ENCODE measurements around the gene FLVCR1. TPM values are rescaled to one million over a fixed set of nuclear protein-coding genes. Genes with fewer than 3 reads are reported as not detected.

FLVCR1 gene
- total and polyA plus RNA-seq, 4 donors = 0.85 to 14.6 (median 2.4) TPM

DNA sequence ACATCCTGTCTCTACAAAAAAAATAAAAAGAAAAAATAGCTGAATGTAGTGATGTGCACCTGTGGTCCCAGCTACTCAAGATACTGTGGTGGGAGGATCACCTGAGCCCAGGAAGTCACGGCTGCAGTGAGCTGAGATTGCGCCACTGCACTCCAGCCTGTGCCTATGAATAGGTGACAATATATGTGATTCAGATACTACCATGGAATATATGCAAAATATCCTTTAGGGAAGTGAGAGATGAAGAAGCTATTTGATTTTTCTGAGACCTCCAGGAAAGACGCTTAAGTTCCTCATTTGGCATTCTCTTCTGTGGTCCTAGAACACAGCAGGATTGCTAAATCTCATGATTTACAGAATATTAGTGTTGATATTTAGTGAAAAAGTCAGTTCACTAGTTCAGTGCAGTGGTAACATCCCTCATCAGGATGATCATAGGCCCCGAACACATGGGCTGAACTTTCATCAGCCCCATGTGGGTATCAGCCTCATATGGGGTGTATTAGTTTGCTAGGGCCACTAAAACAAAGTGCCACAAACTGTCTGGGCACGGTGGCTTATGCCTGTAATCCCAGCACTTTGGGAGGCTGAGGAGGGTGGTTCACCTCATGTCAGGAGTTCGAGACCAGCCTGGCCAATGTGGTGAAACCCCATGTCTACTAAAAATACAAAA, 86.3 kb downstream of the FLVCR1 start:
- Histone ChIP-seq H3K36me3 (ENCODE audit: control insufficient read depth in 4 of 4, insufficient read depth in 3 of 4, low read depth in 1 of 4, low read length in 3 of 4) (no peaks in the 10 kb centered on the region), H3K27me3 (ENCODE audit: control insufficient read depth in 4 of 4, insufficient read depth in 4 of 4, low read length in 3 of 4) (peaks cover 0 to 4% (median 0%) of the 10 kb centered on the region in 4 donors), H3K4me3 (ENCODE audit: low read depth in 1 of 3, low read length in 3 of 3) (no peak overlapping the region), H3K4me1 (ENCODE audit: control insufficient read depth in 4 of 4, insufficient read depth in 4 of 4, low read length in 3 of 4) (no peaks in the 10 kb centered on the region), H3K9me3 (ENCODE audit: control insufficient read depth in 4 of 4, low read length in 3 of 4) (no peaks in the 10 kb centered on the region), H3K9ac (ENCODE audit: low read depth in 1 of 2, low read length in 2 of 2) (no peak overlapping the region), H3K27ac (ENCODE audit: low read depth in 1 of 2, low read length in 2 of 2) (no peak overlapping the region)
- 89% methylated on average over 6 of the region's 6 CpGs for WGBS
- DNase-seq (ENCODE audit: low spot score) = no peak
- TF ChIP-seq, protein P1, sequence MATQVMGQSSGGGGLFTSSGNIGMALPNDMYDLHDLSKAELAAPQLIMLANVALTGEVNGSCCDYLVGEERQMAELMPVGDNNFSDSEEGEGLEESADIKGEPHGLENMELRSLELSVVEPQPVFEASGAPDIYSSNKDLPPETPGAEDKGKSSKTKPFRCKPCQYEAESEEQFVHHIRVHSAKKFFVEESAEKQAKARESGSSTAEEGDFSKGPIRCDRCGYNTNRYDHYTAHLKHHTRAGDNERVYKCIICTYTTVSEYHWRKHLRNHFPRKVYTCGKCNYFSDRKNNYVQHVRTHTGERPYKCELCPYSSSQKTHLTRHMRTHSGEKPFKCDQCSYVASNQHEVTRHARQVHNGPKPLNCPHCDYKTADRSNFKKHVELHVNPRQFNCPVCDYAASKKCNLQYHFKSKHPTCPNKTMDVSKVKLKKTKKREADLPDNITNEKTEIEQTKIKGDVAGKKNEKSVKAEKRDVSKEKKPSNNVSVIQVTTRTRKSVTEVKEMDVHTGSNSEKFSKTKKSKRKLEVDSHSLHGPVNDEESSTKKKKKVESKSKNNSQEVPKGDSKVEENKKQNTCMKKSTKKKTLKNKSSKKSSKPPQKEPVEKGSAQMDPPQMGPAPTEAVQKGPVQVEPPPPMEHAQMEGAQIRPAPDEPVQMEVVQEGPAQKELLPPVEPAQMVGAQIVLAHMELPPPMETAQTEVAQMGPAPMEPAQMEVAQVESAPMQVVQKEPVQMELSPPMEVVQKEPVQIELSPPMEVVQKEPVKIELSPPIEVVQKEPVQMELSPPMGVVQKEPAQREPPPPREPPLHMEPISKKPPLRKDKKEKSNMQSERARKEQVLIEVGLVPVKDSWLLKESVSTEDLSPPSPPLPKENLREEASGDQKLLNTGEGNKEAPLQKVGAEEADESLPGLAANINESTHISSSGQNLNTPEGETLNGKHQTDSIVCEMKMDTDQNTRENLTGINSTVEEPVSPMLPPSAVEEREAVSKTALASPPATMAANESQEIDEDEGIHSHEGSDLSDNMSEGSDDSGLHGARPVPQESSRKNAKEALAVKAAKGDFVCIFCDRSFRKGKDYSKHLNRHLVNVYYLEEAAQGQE (IDR thresholded peaks at IDR 0.05) = no peak
- TF ChIP-seq FOXA1 (IDR thresholded peaks at IDR 0.05) (no peak), RXRA (IDR thresholded peaks at IDR 0.05) (no peak), RAD21 (IDR thresholded peaks at IDR 0.05) (no peak), TAF1 (conservative IDR thresholded peaks at IDR 0.05) (no peak), GABPA (IDR thresholded peaks at IDR 0.05 in 1 of 2, conservative IDR thresholded peaks at IDR 0.05 in 1 of 2) (no peak)
- TF ChIP-seq, protein P2, sequence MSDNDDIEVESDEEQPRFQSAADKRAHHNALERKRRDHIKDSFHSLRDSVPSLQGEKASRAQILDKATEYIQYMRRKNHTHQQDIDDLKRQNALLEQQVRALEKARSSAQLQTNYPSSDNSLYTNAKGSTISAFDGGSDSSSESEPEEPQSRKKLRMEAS (IDR thresholded peaks at IDR 0.05) = no peak
- TF ChIP-seq, protein P3, sequence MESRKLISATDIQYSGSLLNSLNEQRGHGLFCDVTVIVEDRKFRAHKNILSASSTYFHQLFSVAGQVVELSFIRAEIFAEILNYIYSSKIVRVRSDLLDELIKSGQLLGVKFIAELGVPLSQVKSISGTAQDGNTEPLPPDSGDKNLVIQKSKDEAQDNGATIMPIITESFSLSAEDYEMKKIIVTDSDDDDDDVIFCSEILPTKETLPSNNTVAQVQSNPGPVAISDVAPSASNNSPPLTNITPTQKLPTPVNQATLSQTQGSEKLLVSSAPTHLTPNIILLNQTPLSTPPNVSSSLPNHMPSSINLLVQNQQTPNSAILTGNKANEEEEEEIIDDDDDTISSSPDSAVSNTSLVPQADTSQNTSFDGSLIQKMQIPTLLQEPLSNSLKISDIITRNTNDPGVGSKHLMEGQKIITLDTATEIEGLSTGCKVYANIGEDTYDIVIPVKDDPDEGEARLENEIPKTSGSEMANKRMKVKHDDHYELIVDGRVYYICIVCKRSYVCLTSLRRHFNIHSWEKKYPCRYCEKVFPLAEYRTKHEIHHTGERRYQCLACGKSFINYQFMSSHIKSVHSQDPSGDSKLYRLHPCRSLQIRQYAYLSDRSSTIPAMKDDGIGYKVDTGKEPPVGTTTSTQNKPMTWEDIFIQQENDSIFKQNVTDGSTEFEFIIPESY (IDR thresholded peaks at IDR 0.05) = no peak

- Histone ChIP-seq H3K27ac (ENCODE audit: low read depth in 1 of 2, low read length in 2 of 2) (no peak overlapping the region), H3K9ac (ENCODE audit: low read depth in 1 of 2, low read length in 2 of 2) (no peak overlapping the region), H3K9me3 (ENCODE audit: control insufficient read depth in 4 of 4, low read length in 3 of 4) (no peaks in the 10 kb centered on the region), H3K27me3 (ENCODE audit: control insufficient read depth in 4 of 4, insufficient read depth in 4 of 4, low read length in 3 of 4) (peaks cover 0 to 9% (median 0%) of the 10 kb centered on the region in 4 donors), H3K36me3 (ENCODE audit: control insufficient read depth in 4 of 4, insufficient read depth in 3 of 4, low read depth in 1 of 4, low read length in 3 of 4) (no peaks in the 10 kb centered on the region), H3K4me3 (ENCODE audit: low read depth in 1 of 3, low read length in 3 of 3) (no peak overlapping the region), H3K4me1 (ENCODE audit: control insufficient read depth in 4 of 4, insufficient read depth in 4 of 4, low read length in 3 of 4) (peaks cover 0 to 1% (median under 1%) of the 10 kb centered on the region in 4 donors)
- no peak for DNase-seq (ENCODE audit: low spot score)
- TF ChIP-seq, protein P2 (IDR thresholded peaks at IDR 0.05) = no peak
- TF ChIP-seq RAD21 (IDR thresholded peaks at IDR 0.05) = no peak
- no peak for TF ChIP-seq JUND (IDR thresholded peaks at IDR 0.05)
- no peak for TF ChIP-seq FOXA1 (IDR thresholded peaks at IDR 0.05)
- WGBS = 87% methylated on average over 2 of the region's 2 CpGs
Observed at GRCh38 chr1:212945056-212945455, 87.0 kb downstream of the FLVCR1 start.

Data from liver (tissue), 9 donors.